ENCODE data around the gene SAP25. TPM values are rescaled to one million over a fixed set of nuclear protein-coding genes. Genes with fewer than 3 reads are reported as not detected.

Gene SAP25
- total and polyA plus RNA-seq, 2 donors (not counting 1 experiment from before 2014, with no cell fraction given) = 51.7 to 71.9 TPM

Small RNA genes lying within 50 kb of the gene (small RNA-seq; reads per million reads assigned to genes)
- gene RN7SL416P (ENCODE audit: insufficient read length, low read depth, low replicate concordance) (not detected), gene SAP25 (ENCODE audit: insufficient read length, low read depth, low replicate concordance) (not detected)

Other genes with a start within 250 kb of the SAP25 start
- gene PILRB, start 215.8 kb downstream of the SAP25 start, total RNA-seq = 162 and 174 TPM in 2 replicates
- 304 and 391 TPM in 2 replicates for gene PILRB, start 215.8 kb downstream of the SAP25 start, polyA plus RNA-seq
- gene PILRA, start 200.4 kb downstream of the SAP25 start, total RNA-seq = 9.8 and 10.3 TPM in 2 replicates
- 8.4 and 23.0 TPM in 2 replicates for gene PILRA, start 200.4 kb downstream of the SAP25 start, polyA plus RNA-seq
- gene ZCWPW1, start 145.2 kb downstream of the SAP25 start, total RNA-seq = 22.7 and 28.0 TPM in 2 replicates
- 11.3 and 16.5 TPM in 2 replicates for gene ZCWPW1, start 145.2 kb downstream of the SAP25 start, polyA plus RNA-seq
- 90.6 and 96.3 TPM in 2 replicates for gene MEPCE, start 144.1 kb downstream of the SAP25 start, total RNA-seq
- gene MEPCE, start 144.1 kb downstream of the SAP25 start, polyA plus RNA-seq = 54.5 and 57.2 TPM in 2 replicates
- 55.2 and 60.5 TPM in 2 replicates for gene PPP1R35, start 137.4 kb downstream of the SAP25 start, total RNA-seq
- gene PPP1R35, start 137.4 kb downstream of the SAP25 start, polyA plus RNA-seq = 65.0 and 104 TPM in 2 replicates
- gene SPACDR, start 109.6 kb downstream of the SAP25 start, total RNA-seq = 2.9 and 3.7 TPM in 2 replicates
- gene SPACDR, start 109.6 kb downstream of the SAP25 start, polyA plus RNA-seq = 2.1 and 2.9 TPM in 2 replicates
- gene TSC22D4, start 94.7 kb downstream of the SAP25 start, total RNA-seq = 92.8 and 95.0 TPM in 2 replicates
- gene TSC22D4, start 94.7 kb downstream of the SAP25 start, polyA plus RNA-seq = 55.5 and 80.2 TPM in 2 replicates
- not detected in 2 replicates for gene NYAP1, start 90.0 kb downstream of the SAP25 start, total RNA-seq
- 0.06 TPM in 1 of 2 replicates, not detected in the other for gene NYAP1, start 90.0 kb downstream of the SAP25 start, polyA plus RNA-seq
- gene AGFG2, start 34.7 kb downstream of the SAP25 start, total RNA-seq = 11.0 and 11.6 TPM in 2 replicates
- gene AGFG2, start 34.7 kb downstream of the SAP25 start, polyA plus RNA-seq = 5.6 and 11.0 TPM in 2 replicates
- 288 and 289 TPM in 2 replicates for gene LRCH4, start 12.2 kb upstream of the SAP25 start, total RNA-seq
- gene LRCH4, start 12.2 kb upstream of the SAP25 start, polyA plus RNA-seq = 289 and 294 TPM in 2 replicates
- 1.6 and 2.2 TPM in 2 replicates for gene FBXO24, start 12.4 kb upstream of the SAP25 start, total RNA-seq
- 1.2 and 1.8 TPM in 2 replicates for gene FBXO24, start 12.4 kb upstream of the SAP25 start, polyA plus RNA-seq
- 14.3 and 17.5 TPM in 2 replicates for gene PCOLCE, start 28.5 kb upstream of the SAP25 start, total RNA-seq
- gene PCOLCE, start 28.5 kb upstream of the SAP25 start, polyA plus RNA-seq = 4.9 and 5.3 TPM in 2 replicates
- 17.3 and 18.8 TPM in 2 replicates for gene MOSPD3, start 38.6 kb upstream of the SAP25 start, total RNA-seq
- 16.7 and 19.2 TPM in 2 replicates for gene MOSPD3, start 38.6 kb upstream of the SAP25 start, polyA plus RNA-seq
- gene TFR2, start 67.7 kb upstream of the SAP25 start, total RNA-seq = 8.3 and 10.0 TPM in 2 replicates
- 4.2 and 5.9 TPM in 2 replicates for gene TFR2, start 67.7 kb upstream of the SAP25 start, polyA plus RNA-seq
- not detected in 2 replicates for gene ACTL6B, start 82.5 kb upstream of the SAP25 start, total RNA-seq
- gene ACTL6B, start 82.5 kb upstream of the SAP25 start, polyA plus RNA-seq = not detected in 2 replicates
- 127 TPM in 2 replicates for gene GNB2, start 99.8 kb upstream of the SAP25 start, total RNA-seq
- gene GNB2, start 99.8 kb upstream of the SAP25 start, polyA plus RNA-seq = 211 and 221 TPM in 2 replicates
- gene GIGYF1, start 120.3 kb upstream of the SAP25 start, total RNA-seq = 134 and 140 TPM in 2 replicates
- gene GIGYF1, start 120.3 kb upstream of the SAP25 start, polyA plus RNA-seq = 45.9 and 47.1 TPM in 2 replicates
- 13.0 and 14.4 TPM in 2 replicates for gene POP7, start 132.2 kb upstream of the SAP25 start, total RNA-seq
- gene POP7, start 132.2 kb upstream of the SAP25 start, polyA plus RNA-seq = 8.8 and 15.2 TPM in 2 replicates
- gene EPO, start 146.6 kb upstream of the SAP25 start, total RNA-seq = not detected in 2 replicates
- gene EPO, start 146.6 kb upstream of the SAP25 start, polyA plus RNA-seq = 0.10 TPM in 1 of 2 replicates, not detected in the other
- not detected in 2 replicates for gene ZAN, start 159.7 kb upstream of the SAP25 start, total RNA-seq
- not detected in 2 replicates for gene ZAN, start 159.7 kb upstream of the SAP25 start, polyA plus RNA-seq